Thyroid gland (tissue), 4 donors: Measurements from ENCODE around the gene BCAT1.

Source experiments
- POLR2A ChIP-seq, 2 donors: fragments of 450-650 bp; IDR thresholded peaks; one replicate each; pipeline ENCODE4 v1.6.1; 2017; ENCODE audit warnings: antibody characterized with exemption in 2 of 2, mild to moderate bottlenecking in 2 of 2, moderate library complexity in 1 of 2
- TF ChIP-seq, protein P1 (sequence below), 6 experiments: fragments of 200-600 bp in 3 of 6; fragments of 450-650 bp in 3 of 6; sonication (generic) in 3 of 6; IDR thresholded peaks; one replicate each; pipeline ENCODE4 v1.5.1; 2016 to 2019; ENCODE audit warnings: antibody characterized with exemption in 6 of 6, mild to moderate bottlenecking in 2 of 6, inconsistent platforms in 1 of 6, moderate library complexity in 1 of 6

- TF ChIP-seq, protein P1, sequence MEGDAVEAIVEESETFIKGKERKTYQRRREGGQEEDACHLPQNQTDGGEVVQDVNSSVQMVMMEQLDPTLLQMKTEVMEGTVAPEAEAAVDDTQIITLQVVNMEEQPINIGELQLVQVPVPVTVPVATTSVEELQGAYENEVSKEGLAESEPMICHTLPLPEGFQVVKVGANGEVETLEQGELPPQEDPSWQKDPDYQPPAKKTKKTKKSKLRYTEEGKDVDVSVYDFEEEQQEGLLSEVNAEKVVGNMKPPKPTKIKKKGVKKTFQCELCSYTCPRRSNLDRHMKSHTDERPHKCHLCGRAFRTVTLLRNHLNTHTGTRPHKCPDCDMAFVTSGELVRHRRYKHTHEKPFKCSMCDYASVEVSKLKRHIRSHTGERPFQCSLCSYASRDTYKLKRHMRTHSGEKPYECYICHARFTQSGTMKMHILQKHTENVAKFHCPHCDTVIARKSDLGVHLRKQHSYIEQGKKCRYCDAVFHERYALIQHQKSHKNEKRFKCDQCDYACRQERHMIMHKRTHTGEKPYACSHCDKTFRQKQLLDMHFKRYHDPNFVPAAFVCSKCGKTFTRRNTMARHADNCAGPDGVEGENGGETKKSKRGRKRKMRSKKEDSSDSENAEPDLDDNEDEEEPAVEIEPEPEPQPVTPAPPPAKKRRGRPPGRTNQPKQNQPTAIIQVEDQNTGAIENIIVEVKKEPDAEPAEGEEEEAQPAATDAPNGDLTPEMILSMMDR (IDR thresholded peaks at IDR 0.05) = no peak
- TF ChIP-seq POLR2A (IDR thresholded peaks at IDR 0.05) = no peak
Observed at GRCh38 chr12:24822121-24822899, 126.6 kb downstream of the BCAT1 start.
